ENCODE data around the gene C11orf97. TPM values are rescaled to one million over a fixed set of nuclear protein-coding genes. Genes with fewer than 3 reads are reported as not detected.

The C11orf97 gene
- total and polyA plus RNA-seq, 2 of the 8 experiments (the other 6 are each of a cell fraction or from before 2014, with no cell fraction given) = not detected

GRCh38 chr11:94536386-94536785 is 24.1 kb downstream of the C11orf97 start:
- H4K8ac ChIP-seq (ENCODE audit: extremely low read depth, insufficient read depth, low read length) = no peak overlapping the region
- ChIA-PET POLR2A (ENCODE audit: partially characterized antibody) (no interaction called here), CTCF (ENCODE audit: partially characterized antibody) (interaction anchor here (1.1 to 1.4 kb wide), 2 partner anchors 14 to 15 kb away, joined by 3 to 5 read pairs; no protein-coding TSS in a partner anchor)
- no peak overlapping the region for H2AK5ac ChIP-seq (ENCODE audit: low read depth, low read length)
- no peak overlapping the region for H2BK20ac ChIP-seq (ENCODE audit: low read length)
- H4K5ac ChIP-seq (ENCODE audit: insufficient read length, low read depth, low read length) = no peak overlapping the region
- no peaks in the 10 kb centered on the region for H4K20me1 ChIP-seq (replicated peaks in 1 of 2; ENCODE audit: control insufficient read depth in 1 of 2, insufficient read depth in 2 of 2, low read length in 2 of 2)
- DNase-seq (ENCODE audit: low read depth in 1 of 2, low spot score in 2 of 2) = no peak
- H3K9ac ChIP-seq (replicated peaks in 1 of 4; ENCODE audit: extremely low read depth in 1 of 4, low read depth in 3 of 4, low read length in 3 of 4) = no peak overlapping the region
- no peak overlapping the region for H3K56ac ChIP-seq (replicated peaks; ENCODE audit: insufficient read length, low read depth, low read length)
- H3K4me2 ChIP-seq (ENCODE audit: insufficient read depth in 1 of 2, low read depth in 2 of 2, low read length in 2 of 2) = no peak overlapping the region
- H2BK15ac ChIP-seq (ENCODE audit: low read length) = no peak overlapping the region
- H2BK12ac ChIP-seq (ENCODE audit: low read depth, low read length) = no peak overlapping the region
- no peak overlapping the region for H3K18ac ChIP-seq (ENCODE audit: extremely low read depth, low read length)
- H3K23ac ChIP-seq (ENCODE audit: insufficient read length) = no peak overlapping the region
- H3K9me3 ChIP-seq (ENCODE audit: insufficient read depth in 2 of 2, low read depth in 1 of 2, low read length in 1 of 2) = no peaks in the 10 kb centered on the region
- H3K14ac ChIP-seq (ENCODE audit: insufficient read length) = no peak overlapping the region
- no peaks in the 10 kb centered on the region for H3K4me1 ChIP-seq (replicated peaks in 1 of 4; ENCODE audit: control insufficient read depth in 3 of 4, insufficient read depth in 4 of 4, low read length in 3 of 4)
- H2AFZ ChIP-seq (ENCODE audit: low read length) = no peak overlapping the region
- H3K4me3 ChIP-seq (ENCODE audit: extremely low read depth in 1 of 4, insufficient read depth in 2 of 4, low read depth in 3 of 4, low read length in 4 of 4) = no peak overlapping the region
- TF ChIP-seq POLR2A (IDR thresholded peaks at IDR 0.05; ENCODE audit: control extremely low read depth in 1 of 2, low read depth in 2 of 2, low read length in 2 of 2) (no peak), POLR2AphosphoS5 (IDR thresholded peaks at IDR 0.05; ENCODE audit: low read depth, low read length) (no peak), SIX5 (IDR thresholded peaks at IDR 0.05; ENCODE audit: low read depth, low read length) (no peak), JUND (IDR thresholded peaks at IDR 0.05; ENCODE audit: low read length) (no peak), SP1 (IDR thresholded peaks at IDR 0.05; ENCODE audit: low read depth, low read length) (no peak), SAP30 (IDR thresholded peaks at IDR 0.05; ENCODE audit: insufficient read depth, insufficient replicate concordance, low read length) (no peak), KDM5A (IDR thresholded peaks at IDR 0.05; ENCODE audit: low read length) (no peak), PHF8 (conservative IDR thresholded peaks at IDR 0.05; ENCODE audit: low read depth, low read length) (no peak), GABPA (IDR thresholded peaks at IDR 0.05; ENCODE audit: borderline replicate concordance, insufficient read depth, low read length) (no peak), RBBP5 (IDR thresholded peaks at IDR 0.05; ENCODE audit: borderline replicate concordance, low read depth, low read length) (no peak), CBX8 (IDR thresholded peaks at IDR 0.05; ENCODE audit: borderline replicate concordance, low read depth, low read length) (no peak), SIN3A (conservative IDR thresholded peaks at IDR 0.05 in 1 of 2, IDR thresholded peaks at IDR 0.05 in 1 of 2; ENCODE audit: low read depth in 1 of 2, low read length in 2 of 2) (no peak), HDAC2 (IDR thresholded peaks at IDR 0.05; ENCODE audit: borderline replicate concordance in 1 of 2, low read depth in 2 of 2, low read length in 2 of 2) (no peak), EP300 (IDR thresholded peaks at IDR 0.05; ENCODE audit: borderline replicate concordance in 1 of 2, low read depth in 2 of 2, low read length in 2 of 2) (no peak), RFX5 (IDR thresholded peaks at IDR 0.05; ENCODE audit: borderline replicate concordance, low read depth, low read length) (no peak)
- no peaks in the 10 kb centered on the region for H3K23me2 ChIP-seq (ENCODE audit: low read depth, low read length)
- H3K4ac ChIP-seq (replicated peaks; ENCODE audit: insufficient read length, low read depth, low read length) = no peak overlapping the region
- no peaks in the 10 kb centered on the region for H3K79me1 ChIP-seq (ENCODE audit: low read depth, low read length)
- H4K91ac ChIP-seq (replicated peaks; ENCODE audit: insufficient read length, low read length) = no peak overlapping the region
- H3K36me3 ChIP-seq (ENCODE audit: control insufficient read depth in 2 of 4, insufficient read depth in 4 of 4, low read length in 3 of 4) = no peaks in the 10 kb centered on the region
- H2BK5ac ChIP-seq (ENCODE audit: low read depth, low read length) = no peak overlapping the region
- no peaks in the 10 kb centered on the region for H3K79me2 ChIP-seq (ENCODE audit: control insufficient read depth in 1 of 2, insufficient read depth in 2 of 2, low read length in 2 of 2)
- FAIRE-seq = no peak
- H3K27me3 ChIP-seq (replicated peaks in 1 of 4; ENCODE audit: control insufficient read depth in 3 of 4, extremely low read depth in 1 of 4, insufficient read depth in 3 of 4, low read length in 3 of 4) = no peaks in the 10 kb centered on the region; a peak in 1 of 7 replicates
- no peak overlapping the region for H3K27ac ChIP-seq (ENCODE audit: low read depth, low read length)
- H2BK120ac ChIP-seq (replicated peaks; ENCODE audit: low read depth, low read length) = no peak overlapping the region

Measured in H1 (cell line).